IPS-NIHi7 (cell line): Measurements from ENCODE around the gene ARHGAP18.

Source experiments
- DNase-seq: peaks from one replicate; pipeline ENCODE4 v3.0.0; 2012; ENCODE audit warnings: mixed read lengths; ENCODE audit errors: extremely low spot score

ARHGAP18 gene

GRCh38 chr6:129709769-129710449 is at the start of gene ARHGAP18:
TSS of gene ARHGAP18 (minus strand) at chr6:129710177. CDS start at chr6:129710136, 41 bp downstream.
- peak; percentile 86 for DNase-seq

DNA sequence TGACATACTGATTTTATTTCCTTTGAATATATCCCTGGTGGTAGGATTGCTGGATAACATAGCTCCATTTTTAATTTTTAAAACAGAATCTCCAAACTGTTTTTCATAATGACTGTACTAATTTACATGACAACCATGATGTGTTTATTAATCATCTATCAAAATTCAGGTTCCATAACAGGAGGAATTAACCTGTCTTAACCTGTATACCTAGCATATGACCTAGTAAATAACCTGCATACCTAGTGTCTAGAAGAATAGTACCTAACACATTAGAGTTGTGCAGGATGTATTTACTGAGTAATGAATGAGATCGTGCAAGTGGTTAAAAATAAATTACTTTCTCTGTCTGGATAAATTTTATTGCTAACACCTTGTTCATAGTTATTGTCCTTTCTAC is 45.8 kb upstream of the ARHGAP18 start:
- DNase-seq: no peak

GRCh38 chr6:129754750-129755149 is 44.8 kb upstream of the ARHGAP18 start:
- no peak for DNase-seq

DNA sequence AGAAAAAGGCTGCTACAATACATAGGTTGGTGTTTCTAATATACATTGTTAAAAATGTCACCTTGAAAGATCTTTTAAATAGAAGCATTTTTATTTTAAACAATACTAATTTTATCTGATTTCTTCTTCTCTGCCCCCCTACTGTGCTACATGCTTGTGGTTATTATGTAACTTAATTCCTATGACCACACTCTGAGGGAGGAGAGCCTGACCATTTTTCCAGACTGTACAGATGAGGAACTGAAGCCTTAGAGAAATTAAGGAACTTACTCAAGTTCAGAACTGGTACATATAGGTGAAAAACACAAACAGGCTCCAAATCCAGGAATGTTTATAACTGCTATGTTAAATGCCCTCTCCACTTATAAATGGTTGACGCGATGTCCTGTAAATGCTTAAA is 43.4 kb upstream of the ARHGAP18 start:
- DNase-seq: no peak

DNA sequence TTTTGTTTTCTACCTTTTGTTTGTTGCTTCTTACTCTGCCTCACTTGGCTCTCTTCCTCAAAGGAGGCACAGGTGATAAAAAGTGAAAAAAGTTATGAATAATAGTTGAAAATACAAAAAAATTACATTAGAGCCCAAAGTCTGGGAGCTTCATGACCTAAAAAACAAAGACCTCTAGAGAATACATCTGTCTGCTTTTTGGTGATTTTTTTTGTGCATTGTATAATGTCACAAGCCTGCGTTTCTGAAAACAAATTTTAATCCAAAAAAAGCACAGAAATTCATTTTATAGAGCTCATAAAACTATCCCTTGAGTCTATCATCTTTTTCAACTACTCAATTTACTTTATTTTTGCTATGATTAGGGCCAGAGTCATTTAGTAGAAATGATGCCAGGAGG is 41.4 kb upstream of the ARHGAP18 start:
- no peak for DNase-seq

DNA sequence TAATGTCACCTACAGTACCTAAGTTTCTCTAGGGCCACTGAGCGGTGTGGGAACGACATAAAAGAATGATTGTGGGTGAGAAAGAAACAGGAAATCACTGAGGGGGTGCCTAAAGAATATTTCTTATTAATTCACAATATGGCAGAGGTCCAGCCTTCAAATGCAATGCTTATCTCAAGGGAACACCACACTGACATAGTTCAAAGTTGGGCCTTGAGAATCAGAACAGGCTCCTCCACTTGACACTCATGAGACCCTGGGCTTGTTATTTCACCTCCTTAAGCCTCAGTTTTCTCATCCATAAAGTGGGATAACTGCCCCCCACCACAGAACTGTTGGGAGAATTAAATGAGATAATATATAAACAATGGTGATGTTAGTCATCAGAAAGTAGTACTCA is 40.4 kb upstream of the ARHGAP18 start:
- no peak for DNase-seq

- DNase-seq: no peak
These were observed 39.8 kb upstream of the ARHGAP18 start for GRCh38 chr6:129749749-129750120.

- DNase-seq: no peak
These were observed 39.1 kb upstream of the ARHGAP18 start for GRCh38 chr6:129748901-129749748.

DNA sequence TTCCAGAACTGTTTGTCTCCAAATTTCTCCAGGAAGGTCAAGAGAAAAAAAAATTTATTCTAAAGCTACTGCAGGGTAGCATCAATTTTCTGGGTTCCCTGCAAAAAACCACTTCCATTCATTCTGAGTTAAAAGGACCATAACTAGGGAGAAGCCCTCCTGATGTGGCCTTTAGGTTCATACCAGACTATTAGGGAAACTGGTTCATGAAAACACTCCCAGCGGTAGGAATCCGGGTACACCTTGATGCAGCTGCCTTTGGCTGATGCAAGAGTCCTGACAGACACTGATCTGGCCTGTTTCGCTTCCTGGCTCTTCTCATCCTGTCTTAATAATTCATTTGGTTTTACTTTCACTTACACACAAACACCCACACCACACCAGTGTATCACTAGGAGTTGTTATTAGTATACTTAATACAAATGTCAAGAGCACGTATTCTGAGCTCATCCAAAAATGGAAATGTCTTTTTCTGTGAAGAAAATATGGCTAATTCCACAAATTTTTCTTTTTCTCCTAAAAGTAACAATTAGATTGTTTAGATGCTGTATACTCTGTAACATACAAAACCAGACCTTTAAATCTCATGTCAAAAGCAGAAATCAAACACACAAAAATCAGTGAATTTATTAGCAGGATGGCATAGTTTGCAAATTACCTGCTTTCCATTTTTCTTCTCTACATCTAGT is 38.4 kb upstream of the ARHGAP18 start:
- peak; percentile 12 for DNase-seq

GRCh38 chr6:129747588-129748112 is 37.7 kb upstream of the ARHGAP18 start:
- DNase-seq: no peak

GRCh38 chr6:129744880-129745237 is 34.9 kb upstream of the ARHGAP18 start:
- DNase-seq: no peak

DNA sequence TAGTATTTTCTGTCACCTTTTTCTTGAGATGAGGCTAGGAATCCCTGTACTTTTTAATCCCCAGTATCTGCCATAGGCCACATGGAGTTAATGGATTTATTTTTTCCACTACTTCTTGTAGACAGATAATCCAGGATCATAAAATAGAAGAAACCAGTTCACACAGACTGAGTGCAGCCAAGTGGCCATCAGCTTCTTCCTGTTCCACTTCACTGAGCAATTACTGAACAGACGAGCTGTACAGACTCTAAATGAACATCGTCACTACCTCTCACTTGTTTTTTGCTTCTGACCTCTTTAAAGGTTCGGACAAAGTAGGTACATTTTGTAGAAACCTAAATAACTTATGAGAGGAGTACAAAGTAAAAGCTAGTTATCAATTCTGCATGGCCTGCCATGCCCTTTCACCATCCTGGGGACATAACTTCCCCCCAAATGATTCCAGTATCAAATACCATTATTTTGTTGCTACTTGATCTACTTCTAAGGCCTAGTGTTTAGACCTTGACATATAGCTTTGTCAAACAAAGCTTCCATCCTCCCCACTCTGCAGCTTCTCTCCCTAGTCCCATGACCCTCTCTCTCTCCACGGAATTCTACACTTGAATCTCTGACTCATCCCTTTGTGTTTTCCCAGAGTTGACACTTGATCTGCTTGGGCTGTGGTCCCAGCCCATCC is 34.4 kb upstream of the ARHGAP18 start:
- DNase-seq: peak; percentile 41

DNA sequence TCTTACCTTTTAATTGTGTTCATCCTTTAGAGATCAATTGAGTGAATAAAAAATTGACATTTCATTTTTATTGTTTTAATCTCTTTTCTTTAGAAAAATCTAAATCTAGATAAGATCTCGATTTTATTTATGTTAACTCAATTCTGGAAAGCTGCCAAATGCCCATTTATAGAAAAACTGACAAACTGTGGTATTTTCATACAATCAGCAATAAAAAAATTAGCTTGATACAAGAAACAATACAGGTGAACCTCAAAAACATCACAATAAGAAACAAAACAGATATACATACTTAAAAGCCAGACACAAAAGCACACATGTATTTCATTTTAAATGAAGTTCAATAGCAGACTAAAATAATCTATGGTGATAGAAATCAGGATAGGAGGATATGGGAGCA is 30.0 kb upstream of the ARHGAP18 start:
- DNase-seq: no peak

DNA sequence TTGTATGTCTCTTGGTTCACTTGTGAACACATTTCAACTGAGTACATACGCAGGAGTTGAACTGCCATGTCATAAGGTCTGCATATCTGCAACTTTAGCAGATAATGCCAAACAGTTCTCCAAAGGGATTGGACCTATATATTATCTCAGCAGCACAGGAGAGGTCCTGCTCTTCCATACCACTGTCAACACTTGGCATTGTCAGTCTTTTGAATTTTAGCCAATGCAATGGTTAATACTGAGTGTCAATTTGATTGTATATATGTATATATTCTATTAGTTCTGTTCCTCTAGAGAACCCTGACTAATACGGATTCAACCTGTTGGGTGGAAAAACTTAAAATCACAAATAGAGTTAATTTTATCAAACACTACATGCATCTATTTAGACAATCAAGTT is 26.1 kb upstream of the ARHGAP18 start:
- no peak for DNase-seq

DNA sequence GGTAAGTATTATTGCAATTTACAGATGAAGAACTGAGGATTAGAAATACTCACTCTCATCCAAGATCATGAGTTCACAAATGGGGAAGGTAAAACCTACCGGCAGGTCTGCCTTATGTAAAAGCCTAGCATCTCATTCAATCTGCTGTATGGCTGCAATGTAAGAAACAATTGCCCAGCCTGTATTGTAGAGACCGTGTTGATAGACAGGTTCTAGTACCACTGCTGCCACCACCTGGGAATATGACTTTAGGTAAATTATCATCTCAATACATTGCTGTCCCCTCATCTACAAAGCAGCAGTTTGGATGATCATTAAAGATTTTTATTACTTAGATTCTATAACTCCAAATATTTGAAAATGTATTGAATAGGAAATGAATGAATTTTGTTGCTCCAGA is 23.3 kb upstream of the ARHGAP18 start:
- DNase-seq: no peak

GRCh38 chr6:129732542-129732941 is 22.6 kb upstream of the ARHGAP18 start:
- no peak for DNase-seq

DNA sequence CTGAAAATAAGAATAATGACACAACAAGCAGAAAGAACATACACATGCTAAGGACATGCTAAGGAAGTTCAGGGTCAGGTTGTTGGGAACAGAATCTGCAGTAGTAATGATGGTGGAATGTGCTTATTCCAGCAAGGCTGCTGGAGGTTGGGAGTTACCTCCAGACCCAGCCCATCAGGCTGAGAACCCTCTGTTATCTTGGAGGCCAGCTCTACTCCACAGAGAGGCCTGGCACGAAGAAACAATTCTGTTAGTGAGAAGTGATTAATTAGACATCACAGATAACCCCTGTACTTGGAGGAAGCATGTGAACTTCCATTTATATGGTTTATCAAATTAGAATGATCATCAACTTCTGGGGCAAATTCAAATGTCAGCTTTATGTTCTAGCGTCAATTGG is 22.1 kb upstream of the ARHGAP18 start:
- DNase-seq: peak; percentile 11

DNA sequence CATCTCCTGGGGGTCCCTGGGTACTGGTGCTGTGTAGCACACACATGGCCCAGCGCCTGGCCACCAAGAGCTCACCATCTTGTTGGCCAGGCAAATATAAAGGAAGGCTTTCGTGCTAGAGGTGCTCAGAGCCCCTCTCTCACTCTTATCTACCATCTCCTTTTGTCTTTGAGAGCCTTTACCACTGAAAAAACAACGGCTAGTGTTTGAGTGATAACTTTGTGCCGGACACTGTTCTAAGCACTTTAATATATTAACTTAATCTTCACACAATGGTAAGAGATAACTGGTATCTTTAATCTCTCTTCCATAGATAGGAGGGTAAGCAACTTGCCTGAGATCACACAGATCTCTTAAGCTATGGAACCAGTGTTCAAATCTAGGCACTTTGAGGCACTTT is 21.5 kb upstream of the ARHGAP18 start:
- DNase-seq: no peak

DNA sequence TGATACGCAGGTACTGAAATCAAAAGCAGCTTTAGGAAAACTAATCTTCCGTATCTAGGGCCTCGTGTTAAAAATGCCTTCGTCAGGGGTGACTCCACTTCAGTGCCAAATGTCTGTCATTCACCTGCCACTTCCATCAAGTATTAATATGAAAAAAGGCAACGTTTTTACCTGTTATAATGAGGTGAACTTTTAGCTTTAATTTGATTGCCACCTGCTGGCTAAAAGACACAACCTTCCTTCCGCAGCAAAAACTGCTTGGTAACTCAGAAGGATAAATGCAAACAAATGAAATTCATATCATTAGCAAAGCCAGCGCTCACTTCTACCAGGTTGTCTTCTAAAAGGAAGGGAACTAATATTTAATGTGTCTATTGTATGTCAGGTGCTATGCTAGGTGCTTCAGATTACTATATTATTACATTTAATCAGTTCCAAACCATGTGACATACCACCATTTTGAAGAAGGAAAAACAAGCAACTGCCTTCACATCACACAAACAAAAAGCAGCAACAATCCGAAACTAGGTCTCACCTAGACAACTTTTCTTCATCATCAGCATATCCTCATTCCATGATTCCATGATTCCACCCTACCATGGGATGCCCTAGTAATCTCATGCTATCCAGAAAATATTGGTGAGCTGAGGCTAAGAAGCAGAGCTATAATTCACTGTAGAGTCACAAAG is 20.6 kb upstream of the ARHGAP18 start:
- no peak for DNase-seq

GRCh38 chr6:129726650-129727049 is 16.7 kb upstream of the ARHGAP18 start:
- DNase-seq: no peak

- DNase-seq: no peak
These were observed 15.4 kb upstream of the ARHGAP18 start for GRCh38 chr6:129725341-129725740.
